CD14-positive monocyte (primary cell): ENCODE measurements around the gene REG1A. TPM values are rescaled to one million over a fixed set of nuclear protein-coding genes. Genes with fewer than 3 reads are reported as not detected.

Experiments used
- DNase-seq, 3 donors: peaks; one replicate each; pipeline ENCODE4 v3.0.0-alpha.2; 2011 to 2022
- H2AFZ ChIP-seq: 2 replicates; pipeline ENCODE4 v1.6.0; 2012; ENCODE audit warnings: mild to moderate bottlenecking, low read depth, low read length, inconsistent platforms; ENCODE audit not compliant: insufficient read depth, poor library complexity, severe bottlenecking
- H3K27ac ChIP-seq, 2 donors: 1 replicate in 1 of 2; 2 replicates in 1 of 2; pipeline ENCODE4 v1.5.1; 2012 to 2013; ENCODE audit warnings: low read length in 2 of 2, control low read depth in 1 of 2, inconsistent platforms in 1 of 2, low read depth in 1 of 2, mild to moderate bottlenecking in 1 of 2
- H3K27me3 ChIP-seq, 2 donors: one replicate each; pipeline versions ENCODE4 v1.6.0 to v1.6.1; 2011 to 2013; ENCODE audit warnings: low read length in 2 of 2; ENCODE audit not compliant: control insufficient read depth in 2 of 2, insufficient read depth in 2 of 2
- H3K36me3 ChIP-seq, 2 donors: replicated peaks in 1 of 2; 1 replicate in 1 of 2; 2 replicates in 1 of 2; pipeline versions ENCODE4 v1.5.1 to v1.6.1; 2012 to 2013; ENCODE audit warnings: low read length in 2 of 2, control low read depth in 1 of 2, inconsistent platforms in 1 of 2, mild to moderate bottlenecking in 1 of 2; ENCODE audit not compliant: insufficient read depth in 2 of 2, control insufficient read depth in 1 of 2
- H3K4me1 ChIP-seq, 2 donors: 1 replicate in 1 of 2; 2 replicates in 1 of 2; pipeline versions ENCODE4 v1.5.1 to v1.6.1; 2012 to 2013; ENCODE audit warnings: low read length in 2 of 2, control low read depth in 1 of 2, inconsistent platforms in 1 of 2, mild to moderate bottlenecking in 1 of 2, moderate library complexity in 1 of 2; ENCODE audit not compliant: insufficient read depth in 2 of 2, control insufficient read depth in 1 of 2
- H3K4me2 ChIP-seq: replicated peaks from 2 replicates; pipeline ENCODE3; 2012; ENCODE audit warnings: low read length, moderate library complexity, mild to moderate bottlenecking; ENCODE audit not compliant: poor library complexity, severe bottlenecking; ENCODE audit errors: extremely low read depth
- H3K4me3 ChIP-seq, 3 experiments: fragments of 200-600 bp in 1 of 3; sonication (generic) in 1 of 3; replicated peaks in 1 of 3; 1 replicate in 2 of 3; 2 replicates in 1 of 3; pipeline ENCODE4 v1.5.1; 2011 to 2013; ENCODE audit warnings: low read length in 3 of 3, mild to moderate bottlenecking in 3 of 3, control low read depth in 2 of 3, low read depth in 2 of 3, inconsistent platforms in 1 of 3, moderate library complexity in 1 of 3
- H3K79me2 ChIP-seq: 2 replicates; pipeline ENCODE4 v1.6.0; 2012; ENCODE audit warnings: mild to moderate bottlenecking, control low read depth, inconsistent platforms, low read length, moderate library complexity; ENCODE audit not compliant: insufficient read depth
- H3K9ac ChIP-seq: 2 replicates; pipeline ENCODE4 v1.6.0; 2017; ENCODE audit warnings: low read length, mild to moderate bottlenecking; ENCODE audit not compliant: insufficient read depth, poor library complexity, severe bottlenecking
- H3K9me3 ChIP-seq, 2 donors: replicated peaks in 1 of 2; 1 replicate in 1 of 2; 2 replicates in 1 of 2; pipeline versions ENCODE4 v1.5.1 to v1.6.1; 2012 to 2013; ENCODE audit warnings: low read length in 2 of 2, control low read depth in 1 of 2; ENCODE audit not compliant: control insufficient read depth in 1 of 2, insufficient read depth in 1 of 2
- H4K20me1 ChIP-seq: 2 replicates; pipeline ENCODE4 v1.6.0; 2012; ENCODE audit warnings: mild to moderate bottlenecking, low read length, control low read depth, moderate library complexity; ENCODE audit not compliant: insufficient read depth
- H3K27ac Mint-ChIP-seq, 7 donors: one replicate each; pipeline ENCODE4 v1.8.0; 2020; ENCODE audit warnings: mild to moderate bottlenecking in 7 of 7, mixed read lengths in 7 of 7, moderate library complexity in 6 of 7, inconsistent platforms in 2 of 7
- H3K27me3 Mint-ChIP-seq, 3 donors: one replicate each; pipeline ENCODE4 v1.8.0; 2021 to 2022; ENCODE audit warnings: low read depth in 3 of 3, mild to moderate bottlenecking in 3 of 3, mixed read lengths in 3 of 3, moderate library complexity in 3 of 3, inconsistent platforms in 1 of 3
- H3K36me3 Mint-ChIP-seq, 2 donors: one replicate each; pipeline ENCODE4 v1.8.0; 2020; ENCODE audit warnings: mixed read lengths in 2 of 2, inconsistent platforms in 1 of 2, mild to moderate bottlenecking in 1 of 2
- H3K4me1 Mint-ChIP-seq: one replicate; pipeline ENCODE4 v1.8.0; 2020; ENCODE audit warnings: mild to moderate bottlenecking, mixed read lengths
- H3K4me3 Mint-ChIP-seq, 2 donors: one replicate each; pipeline ENCODE4 v1.8.0; 2020; ENCODE audit warnings: mild to moderate bottlenecking in 2 of 2, mixed read lengths in 2 of 2, moderate library complexity in 1 of 2
- H3K9me3 Mint-ChIP-seq, 7 donors: one replicate each; pipeline ENCODE4 v1.8.0; 2020 to 2022; ENCODE audit warnings: mixed read lengths in 7 of 7, mild to moderate bottlenecking in 6 of 7, moderate library complexity in 6 of 7, inconsistent platforms in 2 of 7
- WGBS: methylation state at CpG from one replicate; pipeline ENCODE4 v1.1.5; 2013; ENCODE audit warnings: missing lambda C conversion rate; ENCODE audit not compliant: insufficient coverage; 5-methylcytosine and 5-hydroxymethylcytosine counted together
- intact Hi-C, 2 donors: fragments of 100-400 bp; cut with micrococcal nuclease; formaldehyde crosslinking; loops; one replicate each; pipeline versions ENCODE4 v1.15.0 to v1.15.1; 2023
- polyA plus RNA-seq, 3 donors: library from polyadenylated mRNA; depleted of rRNA in 1 of 3; unstranded in 2 of 3; stranded (reverse) in 1 of 3; fragments of 300-500 nt in 2 of 3; fragments of >200 nt in 1 of 3; fragmentation: Illumina TruSeq in 2 of 3; gene quantifications; 1 replicate in 2 of 3; 2 replicates in 1 of 3; pipeline ENCODE4 v1.2.3, GENCODE V29; 2012 to 2021
- TF ChIP-seq, protein P1 (sequence below): fragments of 200-600 bp; IDR thresholded peaks from one replicate; pipeline ENCODE4 v1.8.0; 2022; ENCODE audit warnings: antibody characterized with exemption, mild to moderate bottlenecking

Gene REG1A
- polyA plus RNA-seq, 3 donors = not detected

DNA sequence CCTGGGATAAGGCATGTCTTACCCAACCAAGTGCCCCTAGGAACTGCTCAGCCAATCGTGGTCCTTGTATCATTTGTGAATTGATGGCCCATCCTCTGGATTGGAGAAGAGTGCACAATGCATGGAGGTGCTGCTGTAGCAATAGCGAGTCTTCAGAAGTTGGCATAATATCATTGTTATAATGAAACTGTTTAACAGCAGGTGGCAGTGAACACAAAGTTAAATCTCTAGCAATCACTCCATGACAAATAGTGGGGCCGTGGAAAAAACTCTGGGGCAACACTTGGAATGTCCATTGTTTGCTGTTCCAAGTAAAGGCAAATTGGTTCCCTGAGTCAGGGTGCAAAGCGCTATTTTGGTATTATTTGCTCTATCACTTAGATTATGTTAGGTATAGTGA lies 11.4 kb downstream of the REG1A start:
- H3K79me2 ChIP-seq = no peaks in the 10 kb centered on the region
- no peaks in the 10 kb centered on the region for H3K27me3 ChIP-seq
- no peak overlapping the region for H3K27ac ChIP-seq
- H3K36me3 ChIP-seq = no peaks in the 10 kb centered on the region
- no peaks in the 10 kb centered on the region for H3K9me3 ChIP-seq
- H2AFZ ChIP-seq = no peak overlapping the region
- Mint-ChIP-seq H3K4me1 (no peaks in the 10 kb centered on the region), H3K9me3 (peaks cover 0 to 10% (median 3%) of the 10 kb centered on the region in 7 donors), H3K36me3 (no peaks in the 10 kb centered on the region), H3K27me3 (peaks cover 0 to 8% (median 2%) of the 10 kb centered on the region in 3 donors), H3K4me3 (no peak overlapping the region), H3K27ac (no peak overlapping the region)
- H3K4me1 ChIP-seq = no peaks in the 10 kb centered on the region
- H3K4me3 ChIP-seq = no peak overlapping the region
- DNase-seq = no peak
- no peak overlapping the region for H3K9ac ChIP-seq
- intact Hi-C loops = no loop called here
- TF ChIP-seq, protein P1, sequence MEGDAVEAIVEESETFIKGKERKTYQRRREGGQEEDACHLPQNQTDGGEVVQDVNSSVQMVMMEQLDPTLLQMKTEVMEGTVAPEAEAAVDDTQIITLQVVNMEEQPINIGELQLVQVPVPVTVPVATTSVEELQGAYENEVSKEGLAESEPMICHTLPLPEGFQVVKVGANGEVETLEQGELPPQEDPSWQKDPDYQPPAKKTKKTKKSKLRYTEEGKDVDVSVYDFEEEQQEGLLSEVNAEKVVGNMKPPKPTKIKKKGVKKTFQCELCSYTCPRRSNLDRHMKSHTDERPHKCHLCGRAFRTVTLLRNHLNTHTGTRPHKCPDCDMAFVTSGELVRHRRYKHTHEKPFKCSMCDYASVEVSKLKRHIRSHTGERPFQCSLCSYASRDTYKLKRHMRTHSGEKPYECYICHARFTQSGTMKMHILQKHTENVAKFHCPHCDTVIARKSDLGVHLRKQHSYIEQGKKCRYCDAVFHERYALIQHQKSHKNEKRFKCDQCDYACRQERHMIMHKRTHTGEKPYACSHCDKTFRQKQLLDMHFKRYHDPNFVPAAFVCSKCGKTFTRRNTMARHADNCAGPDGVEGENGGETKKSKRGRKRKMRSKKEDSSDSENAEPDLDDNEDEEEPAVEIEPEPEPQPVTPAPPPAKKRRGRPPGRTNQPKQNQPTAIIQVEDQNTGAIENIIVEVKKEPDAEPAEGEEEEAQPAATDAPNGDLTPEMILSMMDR = no peak
- 100% methylated on average over 1 of the region's 4 CpGs for WGBS
- no peaks in the 10 kb centered on the region for H4K20me1 ChIP-seq
- H3K4me2 ChIP-seq = no peak overlapping the region

DNA sequence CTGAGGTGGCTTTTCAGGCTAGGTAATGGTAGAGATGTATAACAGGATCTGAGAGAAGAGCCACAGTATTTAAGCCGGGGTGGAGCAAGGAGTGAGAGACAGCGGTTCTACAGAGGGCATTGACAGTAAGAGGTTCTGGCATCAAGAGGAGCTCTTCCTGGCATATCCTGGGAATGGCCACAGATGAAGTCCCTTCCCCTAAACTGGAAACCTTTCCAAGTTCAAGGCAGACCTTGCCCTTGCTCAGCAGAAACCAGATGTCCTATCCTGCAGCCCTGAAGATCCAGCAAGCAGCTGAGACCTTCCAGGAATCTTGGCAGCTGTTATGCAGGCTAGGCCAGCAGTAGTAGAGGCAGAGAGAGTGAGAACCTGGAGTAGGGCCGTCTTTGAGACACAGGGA lies 18.1 kb downstream of the REG1A start:
- Mint-ChIP-seq H3K27me3 (peaks cover 0 to 5% (median 0%) of the 10 kb centered on the region in 3 donors), H3K27ac (no peak overlapping the region), H3K9me3 (peaks cover 0 to 13% (median 4%) of the 10 kb centered on the region in 7 donors), H3K36me3 (no peaks in the 10 kb centered on the region), H3K4me3 (no peak overlapping the region), H3K4me1 (no peaks in the 10 kb centered on the region)
- no peaks in the 10 kb centered on the region for H3K27me3 ChIP-seq
- H2AFZ ChIP-seq = no peak overlapping the region
- H3K27ac ChIP-seq = no peak overlapping the region
- WGBS = 83% methylated on average over 1 of the region's 3 CpGs
- no peak overlapping the region for H3K4me2 ChIP-seq
- H3K4me1 ChIP-seq = no peaks in the 10 kb centered on the region
- no peak for DNase-seq
- H3K79me2 ChIP-seq = no peaks in the 10 kb centered on the region
- TF ChIP-seq, protein P1 = no peak
- H3K9ac ChIP-seq = no peak overlapping the region
- H4K20me1 ChIP-seq = no peaks in the 10 kb centered on the region
- intact Hi-C loops = no loop called here
- no peaks in the 10 kb centered on the region for H3K36me3 ChIP-seq
- no peak overlapping the region for H3K4me3 ChIP-seq
- H3K9me3 ChIP-seq = peaks cover 0 to 3% of the 10 kb centered on the region in 2 donors
